IMR-90 (cell line): ENCODE results near the gene TBPL1. TPM values are rescaled to one million over a fixed set of nuclear protein-coding genes. Genes with fewer than 3 reads are reported as not detected.

Source experiments
- ATAC-seq: fragments of 200-7000 bp; cut with Tn5 transposase; 2 replicates; pipeline ENCODE4 v1.9.1; 2020; ENCODE audit warnings: low read depth, mild to moderate bottlenecking, moderate library complexity
- BruUV-seq: library from RNA; stranded (reverse); fragments of 400-500 nt; replicated peaks from 2 replicates; lab custom pipeline; 2021; lab: Mats Ljungman, UMichigan
- CTCF ChIA-PET: fragments of 300-600 bp; formaldehyde crosslinking; extraction: SDS; loops from one replicate; lab custom pipeline; 2021; ENCODE audit warnings: antibody characterized with exemption; lab: Yijun Ruan, JAX
- POLR2A ChIA-PET: fragments of 300-600 bp; sonication (Branson Sonifier 250); formaldehyde crosslinking; loops from one replicate; lab custom pipeline; 2022; ENCODE audit warnings: antibody characterized with exemption; ENCODE audit not compliant: unreplicated experiment; lab: Charles Lee
- DNase-seq: peaks from one replicate; pipeline ENCODE4 v3.0.0; 2013
- H2AFZ ChIP-seq: replicated peaks from 2 replicates; pipeline ENCODE3; 2013; ENCODE audit warnings: low read length, mild to moderate bottlenecking; ENCODE audit not compliant: poor library complexity
- H2AK5ac ChIP-seq: 2 replicates; pipeline ENCODE4 v1.6.1; 2013; ENCODE audit warnings: low read depth, low read length, inconsistent platforms
- H2AK9ac ChIP-seq: replicated peaks from 2 replicates; pipeline ENCODE3; 2013; ENCODE audit warnings: mild to moderate bottlenecking, low read depth, low read length, moderate library complexity; ENCODE audit not compliant: poor library complexity
- H2BK120ac ChIP-seq: 2 replicates; pipeline ENCODE4 v1.6.1; 2013; ENCODE audit warnings: low read depth, low read length, inconsistent platforms
- H2BK15ac ChIP-seq: 3 replicates; pipeline ENCODE4 v1.6.1; 2013; ENCODE audit warnings: low read depth, low read length, inconsistent platforms
- H2BK20ac ChIP-seq: 2 replicates; pipeline ENCODE4 v1.6.1; 2013; ENCODE audit warnings: low read depth, mild to moderate bottlenecking, inconsistent platforms, low read length, moderate library complexity
- H2BK5ac ChIP-seq: 2 replicates; pipeline ENCODE4 v1.6.1; 2013; ENCODE audit warnings: mild to moderate bottlenecking, low read depth, low read length, inconsistent platforms; ENCODE audit not compliant: poor library complexity, severe bottlenecking
- H3K14ac ChIP-seq: replicated peaks from 2 replicates; pipeline ENCODE4 v1.6.1; 2013; ENCODE audit warnings: low read depth, low read length, inconsistent platforms
- H3K18ac ChIP-seq: 2 replicates; pipeline ENCODE4 v1.6.1; 2013; ENCODE audit warnings: low read depth, low read length, control low read depth
- H3K23ac ChIP-seq: 2 replicates; pipeline ENCODE4 v1.6.1; 2013; ENCODE audit warnings: low read depth, low read length, inconsistent platforms
- H3K27ac ChIP-seq: 2 replicates; pipeline ENCODE4 v1.5.1; 2013; ENCODE audit warnings: mild to moderate bottlenecking, control low read depth, low read length; ENCODE audit not compliant: insufficient read depth
- H3K27me3 ChIP-seq: 2 replicates; pipeline ENCODE4 v1.6.1; 2013; ENCODE audit warnings: low read length; ENCODE audit not compliant: control insufficient read depth, insufficient read depth
- H3K36me3 ChIP-seq: 2 replicates; pipeline ENCODE4 v1.6.1; 2013; ENCODE audit warnings: low read length, mixed read lengths; ENCODE audit not compliant: control insufficient read depth, insufficient read depth
- H3K4ac ChIP-seq: 2 replicates; pipeline ENCODE4 v1.6.1; 2013; ENCODE audit warnings: low read depth, low read length, inconsistent platforms
- H3K4me1 ChIP-seq: 2 replicates; pipeline ENCODE4 v1.6.1; 2013; ENCODE audit warnings: low read length, mixed read lengths; ENCODE audit not compliant: control insufficient read depth, insufficient read depth
- H3K4me2 ChIP-seq: 2 replicates; pipeline ENCODE4 v1.6.1; 2013; ENCODE audit warnings: low read depth, mild to moderate bottlenecking, control low read depth, low read length, moderate library complexity
- H3K4me3 ChIP-seq: 2 replicates; pipeline ENCODE4 v1.5.1; 2013; ENCODE audit warnings: low read depth, mild to moderate bottlenecking, control low read depth, low read length, moderate library complexity; ENCODE audit not compliant: insufficient read depth
- H3K56ac ChIP-seq: 2 replicates; pipeline ENCODE4 v1.6.1; 2013; ENCODE audit warnings: low read length, inconsistent platforms; ENCODE audit not compliant: insufficient read depth; ENCODE audit errors: extremely low read depth
- H3K79me1 ChIP-seq, 2 experiments: 2 replicates each; pipeline ENCODE4 v1.6.1; 2013; ENCODE audit warnings: low read length in 2 of 2, inconsistent platforms in 1 of 2, low read depth in 1 of 2
- H3K9ac ChIP-seq: 2 replicates; pipeline ENCODE4 v1.6.1; 2013; ENCODE audit warnings: low read depth, low read length, control low read depth
- H3K9me1 ChIP-seq: 2 replicates; pipeline ENCODE4 v1.6.1; 2013; ENCODE audit warnings: low read length, inconsistent platforms; ENCODE audit not compliant: insufficient read depth
- H3K9me3 ChIP-seq: 2 replicates; pipeline ENCODE4 v1.6.1; 2013; ENCODE audit warnings: low read length; ENCODE audit not compliant: control insufficient read depth, insufficient read depth
- H4K20me1 ChIP-seq: 2 replicates; pipeline ENCODE4 v1.6.1; 2013; ENCODE audit warnings: low read length, inconsistent platforms; ENCODE audit not compliant: insufficient read depth
- H4K5ac ChIP-seq: 2 replicates; pipeline ENCODE4 v1.6.1; 2013; ENCODE audit warnings: mild to moderate bottlenecking, low read depth, low read length, control low read depth
- H4K8ac ChIP-seq, 2 experiments: 2 replicates each; pipeline ENCODE4 v1.6.1; 2013; ENCODE audit warnings: low read depth in 2 of 2, low read length in 2 of 2, control low read depth in 1 of 2, inconsistent platforms in 1 of 2
- H4K91ac ChIP-seq: 2 replicates; pipeline ENCODE4 v1.6.1; 2013; ENCODE audit warnings: low read depth, low read length, inconsistent platforms; ENCODE audit not compliant: insufficient read depth
- CEBPB ChIP-seq: IDR thresholded peaks from 2 replicates; pipeline ENCODE4 v1.6.1; 2012; ENCODE audit warnings: low read depth, low read length, improper control_type of control experiment
- CHD1 ChIP-seq: IDR thresholded peaks from 2 replicates; pipeline ENCODE4 v1.6.1; 2012; ENCODE audit warnings: low read depth, low read length, improper control_type of control experiment
- FOS ChIP-seq: fragments of 150-350 bp; IDR thresholded peaks from 2 replicates; pipeline ENCODE4 v1.6.1; 2016; ENCODE audit warnings: low read depth, low read length
- MAFK ChIP-seq: IDR thresholded peaks from 2 replicates; pipeline ENCODE4 v1.6.1; 2012; ENCODE audit warnings: low read depth, low read length, improper control_type of control experiment
- MAZ ChIP-seq: IDR thresholded peaks from 2 replicates; pipeline ENCODE4 v1.6.1; 2012; ENCODE audit warnings: low read depth, mild to moderate bottlenecking, low read length, improper control_type of control experiment, moderate library complexity, borderline replicate concordance
- NFE2L2 ChIP-seq: fragments of 150-350 bp; IDR thresholded peaks from 2 replicates; pipeline ENCODE4 v1.6.1; 2016; ENCODE audit warnings: low read depth, mild to moderate bottlenecking, low read length
- RAD21 ChIP-seq: IDR thresholded peaks from 2 replicates; pipeline ENCODE4 v1.6.1; 2012; ENCODE audit warnings: low read length, improper control_type of control experiment
- RCOR1 ChIP-seq: IDR thresholded peaks from 2 replicates; pipeline ENCODE4 v1.6.1; 2012; ENCODE audit warnings: mild to moderate bottlenecking, low read length, improper control_type of control experiment; ENCODE audit not compliant: insufficient replicate concordance
- RFX5 ChIP-seq: IDR thresholded peaks from 2 replicates; pipeline ENCODE4 v1.8.0; 2012; ENCODE audit warnings: low read depth, mild to moderate bottlenecking, low read length, moderate library complexity
- USF2 ChIP-seq: fragments of 150-350 bp; IDR thresholded peaks from 2 replicates; pipeline ENCODE4 v1.6.1; 2017; ENCODE audit warnings: mild to moderate bottlenecking, antibody characterized with exemption, low read length, low read depth
- dilution Hi-C: fragments of 300-500 bp; cut with HindIII; formaldehyde crosslinking; loops from one replicate; pipeline ENCODE4 v1.14.3; 2018; ENCODE audit warnings: low sequenced_read_pairs; ENCODE audit not compliant: unreplicated experiment
- in situ Hi-C: fragments of 300-500 bp; cut with MboI; formaldehyde crosslinking; loops from 3 replicates; pipeline ENCODE4 v1.14.3; 2019; ENCODE audit warnings: low sequenced_read_pairs, inconsistent platforms, mixed read lengths
- intact Hi-C: fragments of 100-400 bp; cut with micrococcal nuclease; formaldehyde crosslinking; loops from 2 replicates; pipeline ENCODE4 v1.10.0; 2022
- polyA plus RNA-seq, 3 experiments: library from polyadenylated mRNA; depleted of rRNA; stranded (reverse); fragments of >200 nt; gene quantifications; 2 replicates each; pipeline ENCODE4 v1.2.3, GENCODE V29; 2012; ENCODE audit warnings: low replicate concordance in 1 of 3
- total RNA-seq: library from RNA; depleted of rRNA; stranded (reverse); fragments of >200 nt; gene quantifications from 2 replicates; pipeline ENCODE4 v1.2.3, GENCODE V29; 2012

The TBPL1 gene
- total and polyA plus RNA-seq, 2 of the 4 experiments (the other 2 are of a cell fraction): 25.6 to 32.5 TPM

DNA sequence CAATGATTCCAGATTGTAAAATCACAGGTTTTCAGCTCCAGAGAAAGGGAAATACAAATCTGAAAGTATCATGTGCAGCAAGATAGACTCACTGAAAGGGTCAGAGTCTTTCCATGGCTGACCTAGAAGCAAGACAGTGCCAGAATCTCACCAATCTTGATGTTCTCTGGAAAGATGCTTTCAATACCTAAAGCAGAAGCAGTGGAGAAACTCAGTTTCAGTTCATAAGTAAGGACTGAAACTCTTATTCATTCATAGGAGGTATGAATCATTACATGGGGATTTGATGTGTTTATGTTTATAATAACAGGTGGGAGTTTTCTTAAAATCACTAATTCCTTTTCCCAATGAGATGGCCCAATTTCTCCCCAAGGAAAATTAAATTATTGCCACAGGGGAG is 56.9 kb downstream of the TBPL1 start:
- intact Hi-C loops: no loop called here

More for the DNA sequence above, 56.9 kb downstream of the TBPL1 start:
- Histone ChIP-seq H4K5ac (no peak overlapping the region), H3K9ac (no peak overlapping the region), H3K27ac (no peak overlapping the region), H3K18ac (no peak overlapping the region), H2BK120ac (no peak overlapping the region), H3K4me1 (no peaks in the 10 kb centered on the region), H2AFZ (no peak overlapping the region), H3K36me3 (no peaks in the 10 kb centered on the region), H3K4ac (no peak overlapping the region), H2AK5ac (no peak overlapping the region), H3K27me3 (no peaks in the 10 kb centered on the region), H3K9me1 (no peaks in the 10 kb centered on the region), H2BK5ac (no peak overlapping the region), H4K20me1 (no peaks in the 10 kb centered on the region), H3K4me3 (no peak overlapping the region), H2AK9ac (no peak overlapping the region), H3K56ac (no peak overlapping the region), H4K8ac (no peak overlapping the region), H4K91ac (no peak overlapping the region), H2BK15ac (no peak overlapping the region), H3K4me2 (no peak overlapping the region; the same call in 1 of the 2 replicates), H3K14ac (no peak overlapping the region), H3K23ac (no peak overlapping the region), H3K79me1 (no peaks in the 10 kb centered on the region), H3K9me3 (no peaks in the 10 kb centered on the region; the same call in 1 of the 2 replicates), H2BK20ac (no peak overlapping the region)
- TF ChIP-seq CHD1: no peak
- no peak for TF ChIP-seq MAZ
- TF ChIP-seq MAFK: no peak
- no peak for TF ChIP-seq USF2
- no peak for TF ChIP-seq NFE2L2
- TF ChIP-seq RCOR1: no peak
- no peak for TF ChIP-seq CEBPB
- no peak for TF ChIP-seq FOS
- TF ChIP-seq RAD21: no peak
- TF ChIP-seq RFX5: no peak
- ChIA-PET CTCF (no interaction called here), POLR2A (no interaction called here)
- DNase-seq (no peak), ATAC-seq (no peak; the same call in 1 of the 2 replicates)
- no TSS peak for BruUV-seq
- dilution Hi-C loops: no loop called here
- in situ Hi-C loops: no loop called here
